HG03103 (cell line): ENCODE measurements around the gene FAM193A.
"Not testable (repeated sequence)": the region's sequence is repeated elsewhere in the genome, so short reads cannot be mapped to it uniquely, and the experiment has no call there.

Experiments
- ATAC-seq: cut with Tn5 transposase; IDR thresholded peaks from one replicate; pipeline ENCODE4 v1.9.1; 2021; ENCODE audit warnings: low read depth; ENCODE audit not compliant: unreplicated experiment

The FAM193A gene

GRCh38 chr4:2714061-2714770, 177.8 kb downstream of the FAM193A start:
- ATAC-seq, result no peak

- ATAC-seq, result no peak
Observed at GRCh38 chr4:2714918-2715317, 178.5 kb downstream of the FAM193A start.

- no peak for ATAC-seq
Observed at GRCh38 chr4:2715426-2715825, 179.0 kb downstream of the FAM193A start.

- ATAC-seq, result no peak
Observed at GRCh38 chr4:2716236-2716635, 179.8 kb downstream of the FAM193A start.

- ATAC-seq, result no peak
Observed at GRCh38 chr4:2721586-2721985, 185.1 kb downstream of the FAM193A start.

- no peak for ATAC-seq
Observed at GRCh38 chr4:2722033-2722432, 185.6 kb downstream of the FAM193A start.

GRCh38 chr4:2723751-2724150, 187.3 kb downstream of the FAM193A start:
- ATAC-seq, result no peak

- no peak for ATAC-seq
Observed at GRCh38 chr4:2725380-2725779, 188.9 kb downstream of the FAM193A start.

- not testable (repeated sequence) for ATAC-seq
Observed at GRCh38 chr4:2726881-2727280, 190.4 kb downstream of the FAM193A start.

- no peak for ATAC-seq
Observed at GRCh38 chr4:2728221-2728620, 191.8 kb downstream of the FAM193A start.

GRCh38 chr4:2728806-2729532, 192.5 kb downstream of the FAM193A start:
- ATAC-seq, result no peak

- no peak for ATAC-seq
Observed at GRCh38 chr4:2729533-2729875, 193.1 kb downstream of the FAM193A start.

GRCh38 chr4:2731907-2732317, 195.5 kb downstream of the FAM193A start:
- no peak for ATAC-seq

GRCh38 chr4:2732526-2732925, 196.1 kb downstream of the FAM193A start:
- no peak for ATAC-seq

GRCh38 chr4:2733001-2733843, 196.8 kb downstream of the FAM193A start:
- ATAC-seq, result no peak

- no peak for ATAC-seq
Observed at GRCh38 chr4:2733844-2734574, 197.6 kb downstream of the FAM193A start.

GRCh38 chr4:2734612-2735011, 198.2 kb downstream of the FAM193A start:
- peak; percentile 51 for ATAC-seq

- ATAC-seq, result no peak
Observed at GRCh38 chr4:2735869-2736268, 199.4 kb downstream of the FAM193A start.

- ATAC-seq, result not testable (repeated sequence)
Observed at GRCh38 chr4:2738296-2738695, 201.8 kb downstream of the FAM193A start.

GRCh38 chr4:2741626-2742025, 205.2 kb downstream of the FAM193A start:
- ATAC-seq, result no peak
